Psoas muscle (tissue), 8 donors: ENCODE measurements around the gene TASP1. TPM values are rescaled to one million over a fixed set of nuclear protein-coding genes. Genes with fewer than 3 reads are reported as not detected.

Experiments
- ATAC-seq, 4 donors: fragments of 200-7000 bp; cut with Tn5 transposase; one replicate each; pipeline ENCODE4 v1.9.1; 2020; ENCODE audit warnings: moderate library complexity in 3 of 4, mild to moderate bottlenecking in 2 of 4
- DNase-seq, 2 donors: peaks; one replicate each; pipeline ENCODE4 v3.0.0-alpha.2; 2020
- H3K27ac ChIP-seq: fragments of 200-600 bp; one replicate; pipeline ENCODE4 v1.8.0; 2022
- H3K27me3 ChIP-seq, 3 donors: fragments of 200-600 bp in 1 of 3; one replicate each; pipeline versions ENCODE4 v1.6.1 to v1.8.0; 2013 to 2022; ENCODE audit warnings: low read length in 2 of 3, mild to moderate bottlenecking in 2 of 3, moderate library complexity in 1 of 3; ENCODE audit not compliant: insufficient read depth in 3 of 3
- H3K36me3 ChIP-seq, 2 donors: fragments of 200-600 bp in 1 of 2; one replicate each; pipeline versions ENCODE4 v1.6.1 to v1.8.0; 2013 to 2022; ENCODE audit warnings: low read depth in 1 of 2, mild to moderate bottlenecking in 1 of 2, moderate library complexity in 1 of 2; ENCODE audit not compliant: insufficient read depth in 1 of 2
- H3K4me1 ChIP-seq: fragments of 200-600 bp; one replicate; pipeline ENCODE4 v1.8.0; 2022
- H3K4me3 ChIP-seq: fragments of 200-600 bp; one replicate; pipeline ENCODE4 v1.8.0; 2022; ENCODE audit warnings: mild to moderate bottlenecking
- H3K9me3 ChIP-seq: fragments of 200-600 bp; one replicate; pipeline ENCODE4 v1.8.0; 2022
- CTCF ChIP-seq: fragments of 200-600 bp; IDR thresholded peaks from one replicate; pipeline ENCODE4 v1.8.0; 2022; ENCODE audit warnings: antibody characterized with exemption
- WGBS, 3 donors: extraction: QIAGEN DNeasy Blood & Tissue Kit; methylation state at CpG; one replicate each; pipeline versions ENCODE4 v1.1.6 to v1.1.7; 2013; 5-methylcytosine and 5-hydroxymethylcytosine counted together
- intact Hi-C, 2 donors: fragments of 100-400 bp; cut with DNase I; formaldehyde crosslinking; loops; one replicate each; pipeline versions ENCODE4 v1.11.0 to v1.14.2; 2022
- polyA plus RNA-seq, 3 donors: library from polyadenylated mRNA; stranded (reverse); fragments of 200-250 nt; gene quantifications; one replicate each; pipeline ENCODE4 v1.2.3, GENCODE V29; 2013
- total RNA-seq, 4 donors: library from RNA; stranded (reverse); fragmentation: NEBNext Ultra II Directional in 2 of 4; extraction: Animal tissue kit (Norgen Biotek cat#: 25700) in 2 of 4; gene quantifications; one replicate each; pipeline versions ENCODE4 v1.2.1 to v1.2.4, GENCODE V29; 2021 to 2023
- donor health status: healthy with polysubstance abuse.
- donor health status: DM: no; HTN: no; CAD: no; lungs with moderate emphysema.
- donor health status: Bipolar disorder and iron deficiency.
- donor health status: healthy.
- donor health status: DM: yes; HTN: yes; CAD: no.
- donor health status: DM: no; HTN: no; CAD: no.
- donor health status: DM: no; HTN: no; CAD: no.
- donor health status: DM: yes; HTN: yes; CAD: no.

The TASP1 gene
- total and polyA plus RNA-seq, 7 donors = 1.8 to 4.8 (median 3.2) TPM

GRCh38 chr20:13676682-13677081 lies 38.0 kb upstream of the TASP1 start:
- H3K36me3 ChIP-seq = no peaks in the 10 kb centered on the region
- WGBS, 3 donors = 75 to 96% (median 79%) methylated on average over 3 of the region's 3 CpGs
- DNase-seq (no peak), ATAC-seq (no peak)
- no peaks in the 10 kb centered on the region for H3K9me3 ChIP-seq
- H3K4me3 ChIP-seq = no peak overlapping the region
- no peak overlapping the region for H3K27ac ChIP-seq
- H3K4me1 ChIP-seq = no peaks in the 10 kb centered on the region
- intact Hi-C loops = no loop called here
- no peaks in the 10 kb centered on the region for H3K27me3 ChIP-seq
- no peak for TF ChIP-seq CTCF

GRCh38 chr20:13672690-13673089 lies 34.0 kb upstream of the TASP1 start:
- H3K4me1 ChIP-seq = no peaks in the 10 kb centered on the region
- H3K36me3 ChIP-seq = no peaks in the 10 kb centered on the region
- no peak for ATAC-seq
- no peak for DNase-seq
- H3K27ac ChIP-seq = no peak overlapping the region
- TF ChIP-seq CTCF = no peak
- intact Hi-C loops = no loop called here
- H3K4me3 ChIP-seq = no peak overlapping the region
- whole genome bisulfite sequencing, 3 donors = 22 to 41% (median 27%) methylated on average over 3 of the region's 3 CpGs
- H3K27me3 ChIP-seq = no peaks in the 10 kb centered on the region
- H3K9me3 ChIP-seq = no peaks in the 10 kb centered on the region

GRCh38 chr20:13671916-13672378 lies 33.2 kb upstream of the TASP1 start:
- Histone ChIP-seq H3K4me3 (no peak overlapping the region), H3K27me3 (no peaks in the 10 kb centered on the region), H3K4me1 (no peaks in the 10 kb centered on the region), H3K36me3 (no peaks in the 10 kb centered on the region), H3K9me3 (no peaks in the 10 kb centered on the region), H3K27ac (no peak overlapping the region)
- 3 to 13% (median 6%) methylated on average over 1 of the region's 1 CpG for WGBS, 3 donors
- ATAC-seq = peak; percentile 27 to 63 (median 46)
- no peak for TF ChIP-seq CTCF
- no peak for DNase-seq
- intact Hi-C loops = no loop called here

GRCh38 chr20:13671512-13671911 lies 32.8 kb upstream of the TASP1 start:
- ATAC-seq = no peak
- TF ChIP-seq CTCF = no peak

GRCh38 chr20:13670160-13670559 lies 31.4 kb upstream of the TASP1 start:
- intact Hi-C loops = no loop called here
- H3K36me3 ChIP-seq = no peaks in the 10 kb centered on the region
- no peak for TF ChIP-seq CTCF

More at GRCh38 chr20:13671512-13671911, 32.8 kb upstream of the TASP1 start:
- no peaks in the 10 kb centered on the region for H3K36me3 ChIP-seq
- H3K27ac ChIP-seq = peak overlapping the region; percentile 37
- H3K9me3 ChIP-seq = no peaks in the 10 kb centered on the region
- no peak for DNase-seq
- intact Hi-C loops = no loop called here
- no peaks in the 10 kb centered on the region for H3K4me1 ChIP-seq
- no peaks in the 10 kb centered on the region for H3K27me3 ChIP-seq
- 12 to 18% (median 18%) methylated on average over 2 of the region's 2 CpGs for WGBS, 3 donors
- no peak overlapping the region for H3K4me3 ChIP-seq

More at GRCh38 chr20:13670160-13670559, 31.4 kb upstream of the TASP1 start:
- Histone ChIP-seq H3K4me3 (no peak overlapping the region), H3K27me3 (no peaks in the 10 kb centered on the region), H3K4me1 (no peaks in the 10 kb centered on the region), H3K27ac (no peak overlapping the region), H3K9me3 (no peaks in the 10 kb centered on the region)
- ATAC-seq (no peak), DNase-seq (no peak)
